ENCODE results near the gene ISL2.
"Not testable (repeated sequence)": the region's sequence is repeated elsewhere in the genome, so short reads cannot be mapped to it uniquely, and the experiment has no call there.

DNA sequence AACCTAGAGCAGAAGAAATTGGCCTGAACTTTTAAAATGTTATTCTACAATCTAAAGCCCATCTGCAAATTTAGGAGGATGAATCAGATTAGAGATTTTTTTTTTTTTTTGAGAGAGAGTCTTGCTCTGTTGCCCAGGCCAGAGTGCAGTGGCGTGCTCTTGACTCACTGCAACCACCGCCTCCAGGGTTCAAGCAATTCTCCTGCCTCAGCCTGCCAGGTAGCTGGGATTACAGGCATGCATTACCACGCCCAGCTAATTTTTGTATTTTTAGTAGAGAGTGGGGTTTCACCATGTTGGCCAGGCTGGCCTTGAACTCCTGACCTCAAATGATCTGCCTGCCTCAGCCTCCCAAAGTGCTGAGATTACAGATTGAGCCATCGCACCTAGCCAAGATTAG lies 38.6 kb upstream of the ISL2 start:
- TF ChIP-seq CTCF (conservative IDR thresholded peaks at IDR 0.05 in 1 of 2, IDR thresholded peaks at IDR 0.05 in 1 of 2; ENCODE audit: low read depth in 1 of 2, low read length in 2 of 2); EZH2 (IDR thresholded peaks at IDR 0.05; ENCODE audit: low read length, missing control alignments): not testable (repeated sequence)

Measured in fibroblast of lung (primary cell).